GM21367 (cell line): ENCODE results near the gene GLI3.

Experiments
- ATAC-seq: cut with Tn5 transposase; IDR thresholded peaks from one replicate; pipeline ENCODE4 v1.9.1; 2021; ENCODE audit not compliant: unreplicated experiment

GLI3 gene

DNA sequence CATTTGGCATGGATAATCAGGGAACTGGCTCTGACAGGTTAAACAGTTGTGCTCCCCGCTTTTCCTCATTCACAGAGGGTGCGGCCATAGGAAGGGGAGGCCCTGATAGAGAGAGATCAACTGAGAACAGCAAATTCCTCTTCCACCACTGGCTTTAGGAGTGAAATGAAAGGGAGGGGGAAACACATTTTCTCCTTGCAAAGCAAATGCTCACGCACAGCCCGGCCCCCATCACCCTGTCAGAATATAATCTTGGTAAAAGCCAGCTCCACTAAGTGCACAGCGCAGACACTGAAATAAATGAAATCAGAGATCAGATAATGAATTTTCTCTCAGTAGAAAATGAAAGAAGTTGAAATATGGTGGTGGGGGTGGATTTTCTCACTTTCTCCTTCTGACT lies 187.2 kb downstream of the GLI3 start:
- ATAC-seq = no peak

DNA sequence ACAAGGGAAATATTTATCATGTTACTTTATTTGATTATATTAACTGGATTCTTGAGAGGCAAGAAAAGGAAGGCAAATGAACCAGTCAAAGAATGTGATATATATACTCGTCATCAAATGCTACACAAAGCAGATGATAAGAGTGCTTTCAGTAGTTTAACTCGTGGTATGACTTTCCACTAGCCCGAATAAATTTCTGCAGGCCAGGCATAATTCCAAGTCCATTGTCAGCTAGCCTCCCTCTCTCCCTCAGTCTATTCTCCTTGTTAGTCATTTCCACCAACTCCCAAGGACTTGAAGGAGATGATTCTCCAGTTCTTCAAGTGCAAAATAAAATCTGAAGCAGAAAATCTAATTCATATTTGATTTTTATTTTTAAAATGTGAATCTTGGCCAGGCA lies 190.5 kb downstream of the GLI3 start:
- no peak for ATAC-seq

DNA sequence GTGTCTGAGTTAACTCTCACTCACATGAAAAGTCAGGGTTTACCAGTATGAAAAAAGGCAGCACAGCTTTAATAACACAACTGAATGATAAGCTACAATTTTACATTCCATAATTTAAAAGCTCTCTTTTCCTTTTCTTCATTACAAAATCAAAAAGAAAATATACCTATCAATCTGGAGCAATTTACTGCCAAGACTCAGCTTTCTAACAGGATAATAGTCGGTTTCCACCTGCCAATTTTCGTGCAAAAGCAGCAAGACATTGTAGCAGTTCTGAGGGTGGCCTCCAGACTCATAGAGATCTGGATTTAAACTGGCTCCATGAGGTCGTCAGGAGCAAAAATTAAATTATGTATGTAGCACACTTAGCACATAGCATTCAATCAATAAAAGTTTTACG lies 191.0 kb downstream of the GLI3 start:
- ATAC-seq = no peak

DNA sequence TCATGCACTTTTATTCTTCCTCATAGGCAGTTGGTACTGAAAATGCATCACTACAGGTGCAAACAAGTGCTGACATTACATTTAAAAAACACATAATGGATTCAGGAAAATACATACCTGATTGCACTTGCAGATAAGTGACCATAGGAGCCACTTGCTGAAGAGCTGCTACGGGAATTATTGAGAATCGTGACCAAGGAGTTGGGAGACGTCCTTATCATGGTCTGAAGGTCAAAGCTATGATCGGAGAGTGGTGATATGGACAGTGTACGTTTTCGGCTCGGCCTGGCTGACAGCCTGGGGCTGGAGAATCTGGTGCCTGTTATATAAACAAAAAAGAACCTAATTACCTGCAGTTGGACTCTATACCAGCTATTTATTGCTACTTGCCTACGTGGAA lies 197.1 kb downstream of the GLI3 start:
- no peak for ATAC-seq

DNA sequence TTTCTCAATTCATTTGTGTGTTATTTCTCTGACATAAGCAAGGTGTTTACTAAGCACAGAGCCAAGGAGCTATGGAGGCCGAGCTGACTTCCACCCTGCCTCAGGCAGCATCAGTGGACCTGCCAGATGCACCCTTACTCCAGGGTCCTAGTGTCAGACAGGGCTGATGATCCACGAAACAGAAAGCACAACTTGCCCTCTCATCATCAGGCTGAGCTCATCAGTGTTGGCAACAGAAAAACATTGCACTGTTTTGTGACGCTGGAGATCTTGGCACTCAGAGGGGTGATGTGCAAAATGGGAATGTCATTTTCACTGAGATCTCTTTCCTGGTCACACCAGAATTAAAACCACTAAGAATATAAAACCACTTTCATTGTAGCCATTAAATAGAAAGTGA lies 201.8 kb downstream of the GLI3 start:
- no peak for ATAC-seq

DNA sequence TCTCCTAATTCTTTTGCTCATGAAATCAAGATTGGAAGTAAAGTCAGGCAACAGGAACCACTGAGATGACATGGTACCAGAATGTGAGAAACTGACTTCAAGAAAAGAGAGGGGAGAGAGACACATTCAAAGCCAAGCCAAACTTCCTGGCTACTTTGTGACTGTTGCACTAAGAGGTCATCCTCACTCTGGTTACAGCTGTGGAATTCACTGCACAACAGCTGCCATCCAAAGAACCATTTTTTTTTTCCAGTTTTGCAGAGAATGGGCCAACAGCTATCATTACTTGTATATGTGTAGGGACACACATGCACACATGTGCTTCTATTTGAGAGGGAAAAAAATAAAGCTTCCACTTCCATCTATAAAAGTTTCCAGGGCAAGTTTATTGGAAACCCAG lies 203.5 kb downstream of the GLI3 start:
- ATAC-seq = no peak

DNA sequence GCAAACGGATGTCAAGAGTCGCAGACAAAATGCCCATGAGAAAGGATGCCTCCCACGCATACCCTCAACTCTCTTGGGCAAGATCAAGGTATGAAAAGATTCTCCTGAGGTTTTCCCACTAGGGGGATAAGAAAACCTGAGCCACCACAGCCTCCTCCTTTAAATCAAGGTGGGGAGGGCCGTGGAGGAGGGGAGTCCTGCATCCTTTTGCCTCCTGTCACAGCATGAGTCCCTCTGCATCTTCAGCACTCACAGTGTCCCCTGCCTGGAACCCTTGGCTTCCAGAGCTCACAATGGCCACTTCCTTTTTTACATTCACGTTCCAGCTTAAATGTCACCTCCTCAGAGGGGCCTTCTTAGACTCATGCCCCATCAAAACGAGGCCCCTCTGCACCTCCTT lies 207.6 kb downstream of the GLI3 start:
- no peak for ATAC-seq

DNA sequence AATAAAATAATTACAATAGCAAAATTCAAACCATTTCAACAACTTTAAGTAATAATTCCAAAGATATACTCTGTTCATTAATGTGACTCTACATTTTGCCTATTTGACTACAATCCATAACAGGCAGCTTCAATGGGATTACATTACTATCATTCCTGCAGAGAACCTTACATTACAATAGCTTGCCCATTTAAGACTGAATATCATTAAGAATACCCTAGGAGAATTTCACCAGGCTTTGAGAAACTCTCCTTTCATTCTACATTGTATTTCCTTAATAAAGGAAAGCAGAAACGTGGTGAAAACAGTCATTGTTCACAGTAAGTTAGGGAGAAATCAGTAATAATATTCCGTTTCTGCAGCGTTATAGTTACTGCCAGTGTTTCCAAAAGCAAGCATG lies 209.5 kb downstream of the GLI3 start:
- no peak for ATAC-seq

DNA sequence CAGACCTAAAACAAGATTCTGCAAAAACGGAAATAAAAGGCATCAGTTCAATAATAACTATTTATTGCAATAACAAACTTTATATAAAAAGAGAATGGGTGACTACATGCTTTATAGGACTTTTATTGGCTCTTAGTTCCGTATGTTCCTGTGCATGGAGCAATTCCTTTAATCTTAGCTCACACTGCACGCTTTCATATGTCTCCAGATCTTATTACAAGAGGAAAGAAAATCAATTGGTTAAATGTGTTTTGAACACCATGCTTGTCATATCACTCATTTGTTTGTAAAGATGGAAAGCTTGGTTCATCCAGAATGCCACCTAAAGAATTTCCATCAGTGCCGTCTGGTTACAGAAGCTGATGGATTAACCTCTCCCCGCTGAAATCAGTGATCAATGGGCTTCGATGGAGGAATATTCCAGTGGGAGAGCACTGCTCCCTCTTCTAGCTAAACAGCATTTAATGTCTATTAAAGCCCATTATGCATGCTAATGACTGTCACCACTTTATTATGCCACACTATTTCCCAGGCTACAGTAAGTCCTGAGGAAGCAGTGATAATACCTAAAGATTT lies 210.3 kb downstream of the GLI3 start:
- no peak for ATAC-seq

DNA sequence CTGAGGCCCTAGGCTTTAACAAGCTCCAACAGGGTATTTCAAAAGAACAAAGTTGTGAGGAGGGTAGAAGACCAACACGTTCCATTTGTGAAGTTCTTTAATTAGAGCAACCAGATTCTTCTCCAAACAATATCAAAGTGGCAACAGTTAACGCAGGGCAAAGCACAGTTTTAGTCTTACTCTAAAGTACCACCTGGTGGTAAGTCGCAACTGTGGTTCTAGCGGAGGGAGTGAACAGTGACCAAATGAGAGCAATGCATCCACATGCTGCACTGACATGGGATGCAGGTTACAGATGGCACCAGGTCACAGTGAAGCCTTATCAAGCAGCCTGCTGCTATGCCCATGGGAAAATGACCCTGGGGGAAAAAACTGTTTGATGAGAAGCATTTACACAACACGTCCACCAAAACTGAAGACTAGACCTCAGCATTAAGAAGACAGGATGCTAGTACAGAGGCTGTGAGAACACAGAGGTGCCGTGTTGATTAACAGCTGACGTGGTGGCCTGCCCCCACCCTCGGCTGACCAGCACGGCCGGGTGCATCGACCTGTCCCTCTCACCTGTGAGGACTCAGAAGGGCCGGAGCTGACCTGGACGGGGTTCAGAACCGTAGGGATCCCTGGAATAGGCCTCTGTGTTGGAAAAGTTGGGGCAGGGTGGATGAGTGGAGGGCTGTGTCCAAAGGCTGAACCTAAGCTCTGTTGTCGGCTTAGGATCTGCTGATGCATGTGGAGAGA lies 211.2 kb downstream of the GLI3 start:
- ATAC-seq = no peak

DNA sequence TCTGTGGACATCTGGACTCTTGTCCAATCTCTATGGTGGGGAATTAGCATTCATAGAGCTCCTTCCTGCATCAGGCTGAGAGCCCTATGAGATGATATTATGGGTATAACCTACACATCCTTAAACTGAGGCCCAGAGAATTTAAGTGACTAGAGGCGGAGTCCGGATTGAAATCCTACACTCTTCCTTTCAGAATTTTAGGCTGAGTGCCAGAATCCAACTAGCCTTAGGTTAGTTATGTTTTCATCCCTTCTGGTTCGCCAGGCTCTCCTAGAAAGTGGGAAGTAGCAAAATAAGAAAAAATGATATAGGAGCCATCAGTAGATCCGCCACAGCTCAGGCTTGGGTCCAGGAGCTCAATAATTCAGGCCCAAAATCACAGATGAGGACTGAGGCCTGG lies 212.5 kb downstream of the GLI3 start:
- ATAC-seq = no peak

DNA sequence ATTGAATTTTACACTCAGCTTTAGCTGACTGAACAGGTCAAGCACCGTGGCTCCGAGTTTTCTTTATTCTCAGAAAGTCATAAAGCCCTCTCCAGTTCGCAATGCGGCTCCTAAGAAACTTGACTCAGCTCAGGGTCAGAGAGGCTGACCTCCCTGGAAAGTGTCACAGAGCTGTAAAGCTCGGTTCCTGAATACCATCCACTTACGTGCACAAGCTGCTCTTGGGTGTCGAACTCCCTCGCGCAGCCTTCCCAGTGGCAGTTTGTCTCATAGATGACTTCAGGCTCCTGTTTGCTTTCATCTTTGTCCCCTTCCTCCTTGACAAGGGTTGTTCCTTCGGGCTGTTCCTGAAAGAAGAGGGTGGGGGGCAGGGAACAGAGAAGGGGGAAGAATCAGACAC lies 213.7 kb downstream of the GLI3 start:
- no peak for ATAC-seq

DNA sequence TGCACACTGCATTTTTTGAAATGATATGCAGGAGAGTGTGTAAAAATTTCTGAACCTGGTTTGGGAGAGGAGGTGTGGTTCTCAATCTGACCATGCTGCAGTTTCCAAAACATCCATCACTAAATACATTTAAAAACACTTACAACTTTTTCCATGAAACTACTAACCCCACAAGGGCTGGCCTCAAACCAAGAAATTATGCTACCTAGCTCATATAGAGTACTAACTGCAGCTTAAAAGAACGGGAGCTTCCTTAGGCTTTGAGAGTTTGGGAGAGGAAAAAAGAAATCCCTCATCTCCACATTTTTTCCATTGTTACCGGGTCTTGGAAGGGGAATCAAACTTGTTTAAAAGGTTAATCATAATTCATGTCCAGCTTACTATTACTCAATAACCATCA lies 214.2 kb downstream of the GLI3 start:
- no peak for ATAC-seq

DNA sequence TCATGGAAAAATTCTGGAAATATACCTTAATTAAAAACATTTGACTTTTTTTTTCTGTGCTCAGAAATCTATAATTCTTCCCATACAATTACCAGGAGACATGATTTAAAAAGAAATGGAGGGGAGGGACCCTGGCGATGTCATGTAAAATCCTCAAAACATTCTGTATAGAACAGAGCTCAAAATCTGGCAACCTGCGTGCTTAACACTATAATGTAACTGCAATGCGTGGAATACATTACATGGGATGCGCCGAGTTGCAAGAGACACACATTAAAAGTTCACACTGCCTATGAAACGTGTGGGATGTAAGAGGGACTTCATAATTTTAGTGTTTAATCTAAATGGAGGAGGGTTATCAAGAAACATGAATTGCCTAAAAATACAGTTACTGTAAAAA lies 215.0 kb downstream of the GLI3 start:
- no peak for ATAC-seq

DNA sequence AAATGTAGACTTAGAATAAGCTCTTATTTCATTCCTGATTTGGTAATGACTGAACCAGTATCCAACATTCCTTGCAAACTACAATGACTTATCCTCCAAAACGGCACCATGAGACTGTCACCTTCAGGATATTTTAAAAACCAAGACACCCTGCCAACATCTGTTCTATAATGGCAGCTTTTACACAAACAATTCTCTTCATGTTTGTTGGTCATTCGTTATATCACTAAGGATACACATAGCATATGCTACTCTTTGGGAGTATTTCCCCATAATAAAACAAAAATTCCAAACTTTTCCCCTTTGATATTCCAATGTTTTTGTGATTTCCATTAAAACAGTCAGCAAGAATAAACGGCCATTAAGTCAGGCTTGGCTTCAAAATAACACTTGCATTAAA lies 215.4 kb downstream of the GLI3 start:
- ATAC-seq = no peak

DNA sequence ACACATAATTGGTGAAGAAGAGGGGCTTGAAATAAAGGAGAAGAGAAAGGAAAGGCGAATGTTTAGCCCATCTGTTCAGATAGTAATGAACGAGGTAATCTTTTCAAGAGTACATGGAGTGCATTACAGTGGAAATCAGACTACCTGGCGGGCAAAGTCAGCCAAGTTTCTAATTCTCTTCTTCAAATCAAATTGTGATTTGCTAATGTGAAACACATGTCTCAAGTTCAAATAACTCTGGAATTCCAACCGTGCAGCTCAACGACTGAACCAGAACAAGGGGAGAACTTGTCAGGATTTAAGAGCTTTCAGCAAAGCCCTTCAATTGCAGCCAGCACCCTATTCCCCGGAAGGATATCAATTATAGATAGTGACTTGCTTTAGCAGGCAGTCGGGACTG lies 216.9 kb downstream of the GLI3 start:
- ATAC-seq = no peak

DNA sequence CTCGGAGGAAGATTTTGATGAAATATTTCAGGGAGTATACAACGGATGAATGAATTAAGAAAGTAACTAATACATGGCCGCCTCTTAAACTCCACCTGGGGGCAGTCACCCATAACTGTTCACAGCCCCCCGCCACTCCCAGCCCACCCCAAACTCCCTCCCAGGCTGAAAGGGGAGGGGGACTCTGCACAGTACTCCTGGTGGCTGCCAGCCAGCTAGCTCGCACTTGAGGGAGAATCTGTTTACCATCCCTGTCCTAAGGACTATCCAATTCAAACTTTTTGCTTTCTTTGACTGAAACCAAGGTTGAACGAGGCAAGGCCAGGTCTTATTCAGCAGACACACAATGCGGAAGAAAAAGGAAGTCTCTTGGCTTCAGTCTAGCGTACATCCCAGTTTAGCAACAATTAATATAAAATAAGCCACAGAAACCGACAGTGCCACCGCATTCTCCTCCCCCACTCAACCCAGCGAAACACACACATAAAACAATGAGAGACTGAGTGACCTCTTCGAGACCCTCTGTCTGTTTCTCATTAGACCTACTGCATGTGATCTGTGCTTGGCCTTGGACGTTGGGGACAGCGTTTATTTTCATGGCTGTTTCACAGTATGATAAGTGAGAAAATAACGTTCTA lies 219.5 kb downstream of the GLI3 start:
- ATAC-seq = no peak

DNA sequence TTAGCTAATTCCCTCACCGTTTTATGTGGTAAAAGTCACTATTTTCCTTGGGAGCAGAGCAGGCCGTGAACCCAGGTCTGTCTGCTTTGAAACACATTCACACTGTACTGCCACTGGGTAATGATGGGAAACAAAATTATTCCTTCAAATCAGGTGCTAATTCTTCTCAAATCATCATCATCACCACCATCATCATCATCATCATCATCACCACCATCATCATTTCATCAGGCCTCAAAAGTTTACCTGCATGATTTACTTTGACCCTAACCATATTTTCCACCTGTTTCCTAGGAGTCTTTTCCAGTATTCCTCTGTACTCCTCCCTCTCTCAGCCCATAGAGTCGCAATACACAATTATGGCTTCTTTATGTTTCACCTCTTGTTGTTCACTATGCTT lies 220.5 kb downstream of the GLI3 start:
- ATAC-seq = no peak

DNA sequence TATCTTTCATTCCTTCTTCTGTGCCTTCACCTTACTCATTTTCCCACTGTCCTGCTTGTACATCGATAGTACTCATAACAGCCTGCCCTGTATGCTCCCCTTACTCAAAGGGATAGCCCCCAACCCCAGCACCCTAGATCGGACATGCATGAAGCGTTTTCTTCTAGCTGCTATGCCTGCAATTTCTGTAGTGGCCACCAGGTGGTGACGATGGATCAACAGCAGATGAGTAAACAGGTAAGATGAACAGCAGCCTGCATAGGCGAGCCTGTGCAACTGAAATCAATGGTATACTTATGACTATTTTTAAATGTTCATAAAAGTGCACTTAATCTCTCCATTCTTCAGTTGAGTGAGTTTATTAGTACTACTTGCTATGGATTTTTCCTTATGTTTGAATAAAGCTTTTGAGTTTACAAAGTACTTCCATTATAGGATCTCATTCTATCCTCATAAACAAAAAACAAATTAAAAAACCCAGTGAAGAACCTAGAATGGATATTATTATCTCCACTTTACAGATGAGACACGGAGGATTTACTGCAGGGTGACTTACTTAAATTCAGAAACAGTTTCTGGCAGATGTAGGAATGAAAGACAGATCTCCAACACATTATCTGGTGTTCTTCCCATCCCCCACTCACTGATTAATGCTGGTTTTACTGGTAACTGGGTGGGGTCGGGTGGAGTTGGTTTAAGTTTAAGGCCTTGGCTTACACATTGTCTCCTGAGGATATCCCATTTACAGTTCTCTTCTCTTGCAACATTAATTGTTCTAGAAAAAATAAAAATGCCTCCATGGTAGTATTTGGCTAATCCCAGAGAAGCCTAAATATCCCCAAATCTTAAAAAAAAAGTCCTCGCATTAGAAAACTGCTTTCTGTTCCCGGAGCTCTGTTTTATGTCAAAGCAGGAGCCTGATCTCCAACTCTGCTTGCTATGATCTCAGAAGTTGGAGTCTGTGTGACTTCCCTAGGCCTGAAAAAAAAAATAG lies 222.1 kb downstream of the GLI3 start:
- ATAC-seq = no peak

DNA sequence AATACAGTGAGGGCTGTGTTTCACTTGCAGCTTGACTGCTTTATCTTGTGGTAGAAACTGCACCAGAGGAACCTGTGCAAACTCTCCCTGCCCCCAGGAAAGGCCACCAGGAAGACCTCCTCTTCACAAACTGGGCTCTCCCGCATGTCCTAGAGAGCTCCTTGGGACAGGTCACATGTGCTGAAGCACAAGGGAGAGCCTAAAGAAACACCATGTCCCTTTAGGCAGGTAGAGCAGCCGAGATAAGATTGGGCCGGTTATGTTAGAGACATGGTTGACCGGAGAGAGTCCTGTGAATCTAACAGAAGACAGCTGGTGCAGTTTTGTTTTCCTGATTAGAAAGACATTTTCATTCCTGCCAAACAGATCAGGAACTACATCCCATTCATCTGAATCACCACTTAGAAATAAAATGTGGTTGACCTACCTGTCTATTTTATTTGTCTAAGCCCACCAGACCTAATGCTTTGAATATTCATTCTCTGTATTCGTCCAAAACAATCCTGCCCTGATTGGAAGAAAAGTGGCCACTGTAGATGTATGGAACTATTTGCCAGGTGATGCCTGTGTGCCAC lies 224.1 kb downstream of the GLI3 start:
- ATAC-seq = no peak

DNA sequence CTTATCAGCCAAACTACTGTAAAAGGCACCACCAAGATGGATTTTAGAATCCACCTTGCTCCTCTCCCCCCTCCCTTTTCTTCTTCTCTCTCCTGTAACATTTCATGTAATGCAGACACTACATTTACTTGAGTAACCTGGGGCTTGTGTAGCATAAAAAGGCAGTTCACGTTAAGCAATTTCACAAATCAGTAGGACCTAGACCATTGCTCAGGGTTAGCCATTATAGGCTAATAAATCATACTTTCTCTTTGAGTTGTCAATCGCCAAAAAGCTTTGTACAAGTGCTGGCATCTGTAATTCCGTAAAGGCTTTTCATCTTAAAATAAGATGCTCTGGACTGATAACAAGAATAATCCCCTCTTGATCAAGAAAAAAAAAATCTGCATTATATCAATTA lies 224.7 kb downstream of the GLI3 start:
- no peak for ATAC-seq
